Measurements from ENCODE around the gene CREBBP.

Gene CREBBP

GRCh38 chr16:3856367-3857141 lies 24.0 kb downstream of the CREBBP start:
- no peak for DNase-seq (ENCODE audit: low read depth in 2 of 2)

GRCh38 chr16:3854750-3855541 lies 25.6 kb downstream of the CREBBP start:
- no peak for DNase-seq (ENCODE audit: low read depth in 2 of 2)

- no peak for DNase-seq (ENCODE audit: low read depth in 2 of 2)
These were observed 30.0 kb downstream of the CREBBP start for GRCh38 chr16:3850544-3850899.

- DNase-seq (ENCODE audit: low read depth in 2 of 2) = no peak
These were observed 30.6 kb downstream of the CREBBP start for GRCh38 chr16:3849751-3850543.

GRCh38 chr16:3846595-3847091 lies 33.9 kb downstream of the CREBBP start:
- DNase-seq (ENCODE audit: low read depth in 2 of 2) = no peak

DNA sequence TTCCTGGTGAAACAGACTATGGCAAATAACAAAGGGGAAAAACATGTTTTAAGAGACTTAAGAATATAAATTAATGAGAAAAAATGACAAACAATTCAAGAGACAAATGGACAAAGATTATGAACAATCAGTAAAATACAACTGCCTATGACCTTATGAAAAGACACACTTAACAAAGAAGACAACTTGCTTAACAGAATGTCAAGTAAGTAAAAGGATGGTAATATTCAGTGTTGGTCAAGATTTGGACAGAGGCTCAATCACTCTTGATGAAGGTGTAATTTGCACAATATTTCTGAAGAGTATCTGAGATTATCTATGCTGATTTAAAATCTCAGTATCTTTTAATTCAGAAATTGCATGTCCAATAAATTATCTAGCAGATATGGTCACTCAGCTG lies 34.4 kb downstream of the CREBBP start:
- no peak for DNase-seq (ENCODE audit: low read depth in 2 of 2)

DNA sequence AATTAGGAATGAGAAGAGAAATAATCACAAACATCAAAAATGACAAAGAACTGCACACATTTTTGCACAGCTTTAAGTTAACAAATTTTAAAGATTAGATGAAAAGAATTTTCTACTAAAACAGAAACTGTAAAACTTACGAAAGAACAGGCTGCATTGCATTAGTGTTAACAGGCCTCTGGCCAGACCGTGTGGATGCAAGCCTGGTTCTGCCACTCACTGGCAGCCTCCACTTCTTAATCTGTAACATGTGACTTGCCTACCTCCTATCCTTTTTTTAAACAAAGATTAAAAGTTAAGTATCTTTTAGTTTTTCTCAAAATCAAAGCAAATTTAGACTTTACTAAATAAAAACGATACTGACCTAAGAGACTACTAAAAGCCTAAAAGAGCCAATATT lies 37.5 kb downstream of the CREBBP start:
- DNase-seq (ENCODE audit: low read depth in 2 of 2) = no peak

DNA sequence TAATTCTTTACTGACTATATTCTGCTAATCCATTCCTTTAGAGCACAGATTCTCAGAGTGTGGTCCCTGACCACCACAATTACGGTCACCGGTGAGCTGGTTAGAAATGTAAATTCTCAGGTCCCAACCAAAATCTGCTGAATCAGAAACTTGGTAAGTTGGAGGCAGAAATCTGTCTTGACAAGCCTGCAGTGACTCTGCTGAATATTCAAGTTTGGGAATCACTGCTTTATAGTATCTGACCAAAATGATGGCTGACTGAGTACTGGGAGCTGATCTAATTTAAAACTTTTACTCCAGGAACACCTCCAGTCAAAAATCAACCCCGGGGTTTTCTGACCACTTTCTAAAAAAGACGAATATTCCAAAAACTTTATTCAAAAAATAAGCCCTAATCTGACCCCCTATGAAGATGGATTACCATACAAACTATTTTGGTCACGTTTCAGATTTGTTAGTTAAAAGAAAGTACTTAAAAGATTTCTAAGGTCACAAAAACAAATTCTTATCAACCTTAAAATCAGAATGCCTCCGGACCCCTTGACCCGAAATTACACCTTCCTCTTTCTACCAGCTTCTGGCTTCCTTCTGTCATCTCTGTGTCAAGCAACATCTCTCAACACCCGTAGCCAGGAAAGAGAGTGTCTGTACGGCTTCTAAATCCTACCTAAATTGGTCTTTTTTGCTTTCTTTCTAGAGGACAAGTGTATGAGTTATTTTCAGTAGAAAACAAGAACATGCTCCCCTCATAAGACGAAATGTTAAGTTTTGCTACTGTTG lies 38.6 kb downstream of the CREBBP start:
- DNase-seq (ENCODE audit: low read depth in 2 of 2) = no peak

DNA sequence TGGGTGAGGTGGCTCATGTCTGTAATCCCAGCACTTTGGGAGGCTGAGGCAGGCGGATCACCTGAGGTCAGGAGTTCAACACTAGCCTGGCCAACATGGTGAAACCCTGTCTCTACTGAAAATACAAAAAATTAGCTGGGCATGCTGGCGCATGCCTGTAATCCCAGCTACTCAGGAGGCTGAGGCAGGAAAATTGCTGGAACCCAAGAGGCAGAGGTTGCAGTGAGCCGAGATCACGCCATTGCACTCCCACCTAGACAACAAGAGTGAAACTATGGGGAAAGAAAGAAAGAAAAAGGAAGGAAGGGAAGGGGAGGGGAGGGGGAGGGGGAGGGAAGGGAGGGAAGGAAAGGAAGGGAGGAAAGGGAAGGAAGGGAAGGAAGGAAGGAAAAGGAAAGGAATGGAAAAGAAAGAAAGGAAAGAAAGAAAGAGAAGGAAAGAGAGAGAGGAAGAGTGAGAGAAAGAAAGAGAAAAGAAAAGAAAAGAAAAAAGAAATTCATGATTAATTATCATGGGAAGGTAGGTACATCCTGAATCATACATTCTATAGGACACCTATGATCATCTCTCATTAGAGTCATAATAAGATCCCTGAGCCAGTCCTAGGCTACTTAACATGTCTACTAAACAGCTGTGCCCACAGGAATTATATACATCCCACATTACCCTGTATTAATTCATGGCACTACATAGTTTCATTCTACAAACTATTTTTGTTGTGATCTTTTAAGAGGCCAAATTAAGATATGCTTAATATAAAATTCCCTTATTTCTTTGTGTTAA lies 40.9 kb downstream of the CREBBP start:
- DNase-seq (ENCODE audit: low read depth in 2 of 2) = no peak

DNA sequence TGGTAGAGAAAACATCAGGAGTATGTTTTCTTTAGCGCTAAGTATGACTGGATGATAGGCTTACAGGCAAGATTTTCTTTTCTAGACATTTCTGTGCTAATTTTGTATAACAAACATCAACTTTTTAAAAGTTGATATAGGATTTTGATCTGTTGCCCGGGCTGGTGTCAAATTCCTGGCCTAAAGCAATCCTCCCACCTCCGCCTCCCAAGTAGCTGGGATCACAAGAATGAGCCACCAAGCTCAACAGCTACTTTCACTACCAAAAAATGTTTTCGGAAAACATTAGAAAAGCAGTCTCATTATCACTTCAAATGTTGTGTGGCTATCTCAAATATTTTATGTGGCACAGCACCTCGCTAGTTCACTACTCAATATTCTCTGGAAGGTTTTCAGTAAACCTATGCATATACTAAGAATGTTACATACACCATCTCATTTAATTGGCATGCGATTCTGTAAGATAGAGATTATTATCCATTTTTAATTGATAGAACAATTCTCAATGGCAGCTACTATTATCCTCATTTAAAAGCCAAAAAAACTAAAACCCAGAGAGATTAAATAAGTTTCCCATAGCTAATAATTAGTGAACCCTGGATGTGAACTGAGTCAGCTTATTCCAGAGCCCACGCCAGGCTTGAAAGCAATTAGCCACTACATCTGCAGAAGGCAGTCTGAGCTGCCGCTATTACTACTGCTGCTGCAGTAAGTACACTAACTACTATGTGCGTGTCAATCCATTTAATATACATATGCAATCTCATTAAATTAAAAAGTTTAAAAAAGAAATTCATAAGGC lies 41.7 kb downstream of the CREBBP start:
- no peak for DNase-seq (ENCODE audit: low read depth in 2 of 2)

DNA sequence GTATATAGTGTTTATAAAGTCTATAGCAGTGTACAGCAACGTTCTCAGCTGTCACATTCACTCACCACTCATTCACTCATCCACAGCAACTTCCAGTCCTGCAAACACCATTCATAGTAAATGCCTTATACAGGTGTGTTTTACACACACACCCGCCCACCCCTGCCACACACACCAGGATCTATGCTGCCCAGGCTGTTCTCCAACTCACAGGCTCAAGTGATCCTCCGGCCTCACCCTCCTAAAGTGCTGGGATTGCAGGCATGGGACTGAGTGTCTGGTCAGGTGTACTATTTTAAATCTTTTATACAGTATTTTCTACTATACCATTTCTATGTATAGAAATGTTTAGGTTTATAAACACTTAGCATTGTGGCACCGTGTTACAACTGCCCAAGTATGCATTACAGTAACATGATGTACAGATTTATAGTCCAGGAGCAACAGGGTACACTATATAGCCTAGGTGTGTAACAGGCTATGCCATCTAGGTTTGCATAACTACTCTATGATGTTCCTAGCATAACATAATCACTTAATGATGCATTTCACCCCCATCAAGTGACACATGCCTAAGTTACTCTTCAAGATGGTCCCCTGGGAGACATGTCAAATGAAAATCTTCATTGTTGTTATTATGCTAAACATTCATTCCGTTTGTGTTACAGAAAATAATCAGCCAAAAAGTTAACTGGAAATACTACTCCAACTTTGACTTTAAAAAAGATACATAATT lies 42.5 kb downstream of the CREBBP start:
- no peak for DNase-seq (ENCODE audit: low read depth in 2 of 2)

- no peak for DNase-seq (ENCODE audit: low read depth in 2 of 2)
These were observed 43.9 kb downstream of the CREBBP start for GRCh38 chr16:3836641-3837040.

GRCh38 chr16:3835089-3835602 lies 45.4 kb downstream of the CREBBP start:
- no peak for DNase-seq (ENCODE audit: low read depth in 2 of 2)

- no peak for DNase-seq (ENCODE audit: low read depth in 2 of 2)
These were observed 47.8 kb downstream of the CREBBP start for GRCh38 chr16:3832668-3833067.

- DNase-seq (ENCODE audit: low read depth in 2 of 2) = no peak
These were observed 49.8 kb downstream of the CREBBP start for GRCh38 chr16:3830625-3831254.

DNA sequence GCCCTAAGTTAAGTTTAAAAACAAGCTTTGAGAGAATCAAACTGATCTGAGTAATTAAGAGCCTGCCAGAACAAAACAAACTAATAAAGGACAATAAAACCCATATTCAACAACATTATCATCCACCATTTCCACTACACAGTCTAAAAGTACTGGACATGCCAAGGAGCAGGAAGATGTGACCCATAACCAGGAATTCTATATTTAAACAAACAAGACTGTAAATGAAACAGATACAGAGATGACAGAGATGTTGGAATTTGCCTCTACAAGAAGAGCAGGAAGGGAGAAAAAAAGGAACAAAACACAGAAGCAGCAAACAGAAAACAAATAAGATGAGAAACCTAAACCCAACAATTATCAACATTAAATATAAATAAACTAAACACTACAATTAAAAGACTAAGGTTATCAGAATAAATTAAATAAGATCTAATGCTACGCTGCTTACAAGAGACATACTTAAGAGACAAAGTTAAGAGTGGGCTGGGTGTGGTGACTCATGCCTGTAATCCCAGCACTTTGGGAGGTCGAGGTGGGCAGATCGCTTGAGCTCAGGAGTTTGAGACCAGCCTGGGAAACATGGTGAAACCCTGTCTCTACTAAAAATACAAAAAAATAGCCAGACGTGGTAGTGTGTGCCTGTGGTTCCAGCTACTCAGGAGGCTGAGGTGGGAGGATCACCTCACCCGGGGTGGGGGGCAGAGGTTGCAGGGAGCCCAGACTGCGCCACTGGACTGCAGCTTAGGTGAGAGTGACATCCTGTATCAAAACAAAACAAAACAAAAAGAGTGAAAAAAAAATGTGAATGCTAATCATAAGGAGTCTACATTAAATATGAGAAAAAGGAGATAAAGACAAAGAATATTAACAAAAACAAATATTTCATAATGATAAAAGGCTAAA lies 50.6 kb downstream of the CREBBP start:
- no peak for DNase-seq (ENCODE audit: low read depth in 2 of 2)

GRCh38 chr16:3825940-3826339 lies 54.6 kb downstream of the CREBBP start:
- no peak for DNase-seq (ENCODE audit: low read depth in 2 of 2)
